IMR-90 (cell line): Measurements from ENCODE around the gene RALGAPA1. TPM values are rescaled to one million over a fixed set of nuclear protein-coding genes. Genes with fewer than 3 reads are reported as not detected.

Experiments
- ATAC-seq: fragments of 200-7000 bp; cut with Tn5 transposase; 2 replicates; pipeline ENCODE4 v1.9.1; 2020; ENCODE audit warnings: low read depth, mild to moderate bottlenecking, moderate library complexity
- BruUV-seq: library from RNA; stranded (reverse); fragments of 400-500 nt; replicated peaks from 2 replicates; lab custom pipeline; 2021; lab: Mats Ljungman, UMichigan
- CTCF ChIA-PET: fragments of 300-600 bp; formaldehyde crosslinking; extraction: SDS; loops from one replicate; lab custom pipeline; 2021; ENCODE audit warnings: antibody characterized with exemption; lab: Yijun Ruan, JAX
- POLR2A ChIA-PET: fragments of 300-600 bp; sonication (Branson Sonifier 250); formaldehyde crosslinking; loops from one replicate; lab custom pipeline; 2022; ENCODE audit warnings: antibody characterized with exemption; ENCODE audit not compliant: unreplicated experiment; lab: Charles Lee
- DNase-seq: peaks from one replicate; pipeline ENCODE4 v3.0.0; 2013
- H2AFZ ChIP-seq: replicated peaks from 2 replicates; pipeline ENCODE3; 2013; ENCODE audit warnings: low read length, mild to moderate bottlenecking; ENCODE audit not compliant: poor library complexity
- H2AK5ac ChIP-seq: 2 replicates; pipeline ENCODE4 v1.6.1; 2013; ENCODE audit warnings: low read depth, low read length, inconsistent platforms
- H2AK9ac ChIP-seq: replicated peaks from 2 replicates; pipeline ENCODE3; 2013; ENCODE audit warnings: mild to moderate bottlenecking, low read depth, low read length, moderate library complexity; ENCODE audit not compliant: poor library complexity
- H2BK120ac ChIP-seq: 2 replicates; pipeline ENCODE4 v1.6.1; 2013; ENCODE audit warnings: low read depth, low read length, inconsistent platforms
- H2BK15ac ChIP-seq: 3 replicates; pipeline ENCODE4 v1.6.1; 2013; ENCODE audit warnings: low read depth, low read length, inconsistent platforms
- H2BK20ac ChIP-seq: 2 replicates; pipeline ENCODE4 v1.6.1; 2013; ENCODE audit warnings: low read depth, mild to moderate bottlenecking, inconsistent platforms, low read length, moderate library complexity
- H2BK5ac ChIP-seq: 2 replicates; pipeline ENCODE4 v1.6.1; 2013; ENCODE audit warnings: mild to moderate bottlenecking, low read depth, low read length, inconsistent platforms; ENCODE audit not compliant: poor library complexity, severe bottlenecking
- H3K14ac ChIP-seq: replicated peaks from 2 replicates; pipeline ENCODE4 v1.6.1; 2013; ENCODE audit warnings: low read depth, low read length, inconsistent platforms
- H3K18ac ChIP-seq: 2 replicates; pipeline ENCODE4 v1.6.1; 2013; ENCODE audit warnings: low read depth, low read length, control low read depth
- H3K23ac ChIP-seq: 2 replicates; pipeline ENCODE4 v1.6.1; 2013; ENCODE audit warnings: low read depth, low read length, inconsistent platforms
- H3K27ac ChIP-seq: 2 replicates; pipeline ENCODE4 v1.5.1; 2013; ENCODE audit warnings: mild to moderate bottlenecking, control low read depth, low read length; ENCODE audit not compliant: insufficient read depth
- H3K27me3 ChIP-seq: 2 replicates; pipeline ENCODE4 v1.6.1; 2013; ENCODE audit warnings: low read length; ENCODE audit not compliant: control insufficient read depth, insufficient read depth
- H3K36me3 ChIP-seq: 2 replicates; pipeline ENCODE4 v1.6.1; 2013; ENCODE audit warnings: low read length, mixed read lengths; ENCODE audit not compliant: control insufficient read depth, insufficient read depth
- H3K4ac ChIP-seq: 2 replicates; pipeline ENCODE4 v1.6.1; 2013; ENCODE audit warnings: low read depth, low read length, inconsistent platforms
- H3K4me1 ChIP-seq: 2 replicates; pipeline ENCODE4 v1.6.1; 2013; ENCODE audit warnings: low read length, mixed read lengths; ENCODE audit not compliant: control insufficient read depth, insufficient read depth
- H3K4me2 ChIP-seq: 2 replicates; pipeline ENCODE4 v1.6.1; 2013; ENCODE audit warnings: low read depth, mild to moderate bottlenecking, control low read depth, low read length, moderate library complexity
- H3K4me3 ChIP-seq: 2 replicates; pipeline ENCODE4 v1.5.1; 2013; ENCODE audit warnings: low read depth, mild to moderate bottlenecking, control low read depth, low read length, moderate library complexity; ENCODE audit not compliant: insufficient read depth
- H3K56ac ChIP-seq: 2 replicates; pipeline ENCODE4 v1.6.1; 2013; ENCODE audit warnings: low read length, inconsistent platforms; ENCODE audit not compliant: insufficient read depth; ENCODE audit errors: extremely low read depth
- H3K79me1 ChIP-seq, 2 experiments: 2 replicates each; pipeline ENCODE4 v1.6.1; 2013; ENCODE audit warnings: low read length in 2 of 2, inconsistent platforms in 1 of 2, low read depth in 1 of 2
- H3K9ac ChIP-seq: 2 replicates; pipeline ENCODE4 v1.6.1; 2013; ENCODE audit warnings: low read depth, low read length, control low read depth
- H3K9me1 ChIP-seq: 2 replicates; pipeline ENCODE4 v1.6.1; 2013; ENCODE audit warnings: low read length, inconsistent platforms; ENCODE audit not compliant: insufficient read depth
- H3K9me3 ChIP-seq: 2 replicates; pipeline ENCODE4 v1.6.1; 2013; ENCODE audit warnings: low read length; ENCODE audit not compliant: control insufficient read depth, insufficient read depth
- H4K20me1 ChIP-seq: 2 replicates; pipeline ENCODE4 v1.6.1; 2013; ENCODE audit warnings: low read length, inconsistent platforms; ENCODE audit not compliant: insufficient read depth
- H4K5ac ChIP-seq: 2 replicates; pipeline ENCODE4 v1.6.1; 2013; ENCODE audit warnings: mild to moderate bottlenecking, low read depth, low read length, control low read depth
- H4K8ac ChIP-seq, 2 experiments: 2 replicates each; pipeline ENCODE4 v1.6.1; 2013; ENCODE audit warnings: low read depth in 2 of 2, low read length in 2 of 2, control low read depth in 1 of 2, inconsistent platforms in 1 of 2
- H4K91ac ChIP-seq: 2 replicates; pipeline ENCODE4 v1.6.1; 2013; ENCODE audit warnings: low read depth, low read length, inconsistent platforms; ENCODE audit not compliant: insufficient read depth
- BHLHE40 ChIP-seq: fragments of 150-350 bp; IDR thresholded peaks from 2 replicates; pipeline ENCODE4 v1.6.1; 2016; ENCODE audit warnings: mild to moderate bottlenecking, low read depth, low read length
- CEBPB ChIP-seq: IDR thresholded peaks from 2 replicates; pipeline ENCODE4 v1.6.1; 2012; ENCODE audit warnings: low read depth, low read length, improper control_type of control experiment
- CHD1 ChIP-seq: IDR thresholded peaks from 2 replicates; pipeline ENCODE4 v1.6.1; 2012; ENCODE audit warnings: low read depth, low read length, improper control_type of control experiment
- ELK1 ChIP-seq: fragments of 150-350 bp; IDR thresholded peaks from 2 replicates; pipeline ENCODE4 v1.6.1; 2016; ENCODE audit warnings: low read depth, mild to moderate bottlenecking, low read length, moderate library complexity, borderline replicate concordance
- FOS ChIP-seq: fragments of 150-350 bp; IDR thresholded peaks from 2 replicates; pipeline ENCODE4 v1.6.1; 2016; ENCODE audit warnings: low read depth, low read length
- MAFK ChIP-seq: IDR thresholded peaks from 2 replicates; pipeline ENCODE4 v1.6.1; 2012; ENCODE audit warnings: low read depth, low read length, improper control_type of control experiment
- MAZ ChIP-seq: IDR thresholded peaks from 2 replicates; pipeline ENCODE4 v1.6.1; 2012; ENCODE audit warnings: low read depth, mild to moderate bottlenecking, low read length, improper control_type of control experiment, moderate library complexity, borderline replicate concordance
- NFE2L2 ChIP-seq: fragments of 150-350 bp; IDR thresholded peaks from 2 replicates; pipeline ENCODE4 v1.6.1; 2016; ENCODE audit warnings: low read depth, mild to moderate bottlenecking, low read length
- POLR2A ChIP-seq: IDR thresholded peaks from 2 replicates; pipeline ENCODE4 v1.6.1; 2012; ENCODE audit warnings: mild to moderate bottlenecking, low read depth, low read length
- RAD21 ChIP-seq: IDR thresholded peaks from 2 replicates; pipeline ENCODE4 v1.6.1; 2012; ENCODE audit warnings: low read length, improper control_type of control experiment
- RCOR1 ChIP-seq: IDR thresholded peaks from 2 replicates; pipeline ENCODE4 v1.6.1; 2012; ENCODE audit warnings: mild to moderate bottlenecking, low read length, improper control_type of control experiment; ENCODE audit not compliant: insufficient replicate concordance
- RFX5 ChIP-seq: IDR thresholded peaks from 2 replicates; pipeline ENCODE4 v1.8.0; 2012; ENCODE audit warnings: low read depth, mild to moderate bottlenecking, low read length, moderate library complexity
- WGBS, 2 experiments: methylation state at CpG; one replicate each; pipeline versions ENCODE4 v1.1.5 to v1.1.7; 2013; ENCODE audit warnings: missing lambda C conversion rate in 2 of 2; ENCODE audit not compliant: insufficient read length in 1 of 2; ENCODE audit errors: extremely low coverage in 2 of 2; 5-methylcytosine and 5-hydroxymethylcytosine counted together
- dilution Hi-C: fragments of 300-500 bp; cut with HindIII; formaldehyde crosslinking; loops from one replicate; pipeline ENCODE4 v1.14.3; 2018; ENCODE audit warnings: low sequenced_read_pairs; ENCODE audit not compliant: unreplicated experiment
- in situ Hi-C: fragments of 300-500 bp; cut with MboI; formaldehyde crosslinking; loops from 3 replicates; pipeline ENCODE4 v1.14.3; 2019; ENCODE audit warnings: low sequenced_read_pairs, inconsistent platforms, mixed read lengths
- intact Hi-C: fragments of 100-400 bp; cut with micrococcal nuclease; formaldehyde crosslinking; loops from 2 replicates; pipeline ENCODE4 v1.10.0; 2022
- polyA plus RNA-seq, 3 experiments: library from polyadenylated mRNA; depleted of rRNA; stranded (reverse); fragments of >200 nt; gene quantifications; 2 replicates each; pipeline ENCODE4 v1.2.3, GENCODE V29; 2012; ENCODE audit warnings: low replicate concordance in 1 of 3
- total RNA-seq: library from RNA; depleted of rRNA; stranded (reverse); fragments of >200 nt; gene quantifications from 2 replicates; pipeline ENCODE4 v1.2.3, GENCODE V29; 2012
- TF ChIP-seq, protein P1 (sequence below): conservative IDR thresholded peaks from 2 replicates; pipeline ENCODE4 v1.5.1; 2012; ENCODE audit warnings: mild to moderate bottlenecking, low read depth, low read length, improper control_type of control experiment

The RALGAPA1 gene
- total and polyA plus RNA-seq, 2 of the 4 experiments (the other 2 are of a cell fraction): 5.1 to 25.6 TPM

DNA sequence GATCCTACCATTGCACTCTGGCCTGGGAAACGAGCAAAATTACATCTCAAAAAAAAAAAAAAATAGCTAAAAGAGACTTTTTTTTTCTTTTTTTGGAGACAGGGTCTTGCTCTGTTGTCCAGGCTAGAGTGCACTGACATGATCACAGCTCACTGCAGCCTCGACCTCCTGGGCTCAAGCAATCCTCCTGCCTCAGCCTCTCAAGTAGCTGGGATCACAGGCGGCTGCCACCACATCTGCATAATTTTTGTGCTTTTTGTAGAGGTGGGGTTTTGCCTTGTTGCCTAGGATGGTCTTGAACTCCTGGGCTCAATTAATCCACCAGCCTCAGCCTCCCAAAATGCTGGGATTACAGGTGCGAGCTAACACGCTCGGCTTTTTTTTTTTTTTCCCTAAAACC, 11.3 kb downstream of the RALGAPA1 start:
- Histone ChIP-seq H3K79me1 (peaks cover 10 to 26% of the 10 kb centered on the region in 2 experiments), H3K9me3 (no peaks in the 10 kb centered on the region), H3K9me1 (no peaks in the 10 kb centered on the region), H3K4me2 (no peak overlapping the region), H4K20me1 (peaks cover 16% of the 10 kb centered on the region), H2AK9ac (no peak overlapping the region), H3K56ac (no peak overlapping the region), H3K23ac (no peak overlapping the region), H2BK120ac (no peak overlapping the region), H3K4me1 (0 out of 2 replicates have a peak, but pooled peaks cover 2% of the 10 kb centered on the region), H2AK5ac (no peak overlapping the region), H4K5ac (no peak overlapping the region), H3K4ac (no peak overlapping the region), H3K27ac (no peak overlapping the region), H3K4me3 (no peak overlapping the region), H3K18ac (no peak overlapping the region), H2BK20ac (no peak overlapping the region), H2BK5ac (no peak overlapping the region), H3K27me3 (no peaks in the 10 kb centered on the region), H2BK15ac (no peak overlapping the region), H3K36me3 (no peaks in the 10 kb centered on the region), H3K14ac (no peak overlapping the region), H2AFZ (no peak overlapping the region), H4K91ac (no peak overlapping the region), H3K9ac (no peak overlapping the region), H4K8ac (no peak overlapping the region)
- TF ChIP-seq MAFK (no peak), RFX5 (no peak), RCOR1 (no peak), BHLHE40 (no peak), MAZ (no peak), FOS (no peak), RAD21 (no peak), POLR2A (no peak), CHD1 (no peak), ELK1 (no peak), NFE2L2 (no peak), CEBPB (no peak)
- TF ChIP-seq, protein P1, sequence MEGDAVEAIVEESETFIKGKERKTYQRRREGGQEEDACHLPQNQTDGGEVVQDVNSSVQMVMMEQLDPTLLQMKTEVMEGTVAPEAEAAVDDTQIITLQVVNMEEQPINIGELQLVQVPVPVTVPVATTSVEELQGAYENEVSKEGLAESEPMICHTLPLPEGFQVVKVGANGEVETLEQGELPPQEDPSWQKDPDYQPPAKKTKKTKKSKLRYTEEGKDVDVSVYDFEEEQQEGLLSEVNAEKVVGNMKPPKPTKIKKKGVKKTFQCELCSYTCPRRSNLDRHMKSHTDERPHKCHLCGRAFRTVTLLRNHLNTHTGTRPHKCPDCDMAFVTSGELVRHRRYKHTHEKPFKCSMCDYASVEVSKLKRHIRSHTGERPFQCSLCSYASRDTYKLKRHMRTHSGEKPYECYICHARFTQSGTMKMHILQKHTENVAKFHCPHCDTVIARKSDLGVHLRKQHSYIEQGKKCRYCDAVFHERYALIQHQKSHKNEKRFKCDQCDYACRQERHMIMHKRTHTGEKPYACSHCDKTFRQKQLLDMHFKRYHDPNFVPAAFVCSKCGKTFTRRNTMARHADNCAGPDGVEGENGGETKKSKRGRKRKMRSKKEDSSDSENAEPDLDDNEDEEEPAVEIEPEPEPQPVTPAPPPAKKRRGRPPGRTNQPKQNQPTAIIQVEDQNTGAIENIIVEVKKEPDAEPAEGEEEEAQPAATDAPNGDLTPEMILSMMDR: no peak
- in situ Hi-C loops (loop anchor here (10.0 kb wide), 1 partner anchor 353 kb away; no protein-coding TSS in a partner anchor), dilution Hi-C loops (no loop called here), intact Hi-C loops (no loop called here)
- CTCF ChIA-PET: interaction anchor here (0.7 to 1.0 kb wide), 3 partner anchors 9 to 24 kb away, joined by 3 read pairs; no protein-coding TSS in a partner anchor
- WGBS, 2 experiments: 100% methylated on average over 2 of the region's 6 CpGs; no CpG with 5 or more reads in 1 of the 2 experiments
- BruUV-seq: no TSS peak
- no peak for DNase-seq
- POLR2A ChIA-PET: no interaction called here
- no peak for ATAC-seq
